IMR-90 (cell line): Measurements from ENCODE around the gene TMEM97. TPM values are rescaled to one million over a fixed set of nuclear protein-coding genes. Genes with fewer than 3 reads are reported as not detected.

Experiments used
- ATAC-seq: fragments of 200-7000 bp; cut with Tn5 transposase; 2 replicates; pipeline ENCODE4 v1.9.1; 2020; ENCODE audit warnings: low read depth, mild to moderate bottlenecking, moderate library complexity
- BruUV-seq: library from RNA; stranded (reverse); fragments of 400-500 nt; replicated peaks from 2 replicates; lab custom pipeline; 2021; lab: Mats Ljungman, UMichigan
- CTCF ChIA-PET: fragments of 300-600 bp; formaldehyde crosslinking; extraction: SDS; loops from one replicate; lab custom pipeline; 2021; ENCODE audit warnings: antibody characterized with exemption; lab: Yijun Ruan, JAX
- POLR2A ChIA-PET: fragments of 300-600 bp; sonication (Branson Sonifier 250); formaldehyde crosslinking; loops from one replicate; lab custom pipeline; 2022; ENCODE audit warnings: antibody characterized with exemption; ENCODE audit not compliant: unreplicated experiment; lab: Charles Lee
- DNase-seq: peaks from one replicate; pipeline ENCODE4 v3.0.0; 2013
- H2AFZ ChIP-seq: replicated peaks from 2 replicates; pipeline ENCODE3; 2013; ENCODE audit warnings: low read length, mild to moderate bottlenecking; ENCODE audit not compliant: poor library complexity
- H2AK5ac ChIP-seq: 2 replicates; pipeline ENCODE4 v1.6.1; 2013; ENCODE audit warnings: low read depth, low read length, inconsistent platforms
- H2AK9ac ChIP-seq: replicated peaks from 2 replicates; pipeline ENCODE3; 2013; ENCODE audit warnings: mild to moderate bottlenecking, low read depth, low read length, moderate library complexity; ENCODE audit not compliant: poor library complexity
- H2BK120ac ChIP-seq: 2 replicates; pipeline ENCODE4 v1.6.1; 2013; ENCODE audit warnings: low read depth, low read length, inconsistent platforms
- H2BK15ac ChIP-seq: 3 replicates; pipeline ENCODE4 v1.6.1; 2013; ENCODE audit warnings: low read depth, low read length, inconsistent platforms
- H2BK20ac ChIP-seq: 2 replicates; pipeline ENCODE4 v1.6.1; 2013; ENCODE audit warnings: low read depth, mild to moderate bottlenecking, inconsistent platforms, low read length, moderate library complexity
- H2BK5ac ChIP-seq: 2 replicates; pipeline ENCODE4 v1.6.1; 2013; ENCODE audit warnings: mild to moderate bottlenecking, low read depth, low read length, inconsistent platforms; ENCODE audit not compliant: poor library complexity, severe bottlenecking
- H3K14ac ChIP-seq: replicated peaks from 2 replicates; pipeline ENCODE4 v1.6.1; 2013; ENCODE audit warnings: low read depth, low read length, inconsistent platforms
- H3K18ac ChIP-seq: 2 replicates; pipeline ENCODE4 v1.6.1; 2013; ENCODE audit warnings: low read depth, low read length, control low read depth
- H3K23ac ChIP-seq: 2 replicates; pipeline ENCODE4 v1.6.1; 2013; ENCODE audit warnings: low read depth, low read length, inconsistent platforms
- H3K27ac ChIP-seq: 2 replicates; pipeline ENCODE4 v1.5.1; 2013; ENCODE audit warnings: mild to moderate bottlenecking, control low read depth, low read length; ENCODE audit not compliant: insufficient read depth
- H3K27me3 ChIP-seq: 2 replicates; pipeline ENCODE4 v1.6.1; 2013; ENCODE audit warnings: low read length; ENCODE audit not compliant: control insufficient read depth, insufficient read depth
- H3K36me3 ChIP-seq: 2 replicates; pipeline ENCODE4 v1.6.1; 2013; ENCODE audit warnings: low read length, mixed read lengths; ENCODE audit not compliant: control insufficient read depth, insufficient read depth
- H3K4ac ChIP-seq: 2 replicates; pipeline ENCODE4 v1.6.1; 2013; ENCODE audit warnings: low read depth, low read length, inconsistent platforms
- H3K4me1 ChIP-seq: 2 replicates; pipeline ENCODE4 v1.6.1; 2013; ENCODE audit warnings: low read length, mixed read lengths; ENCODE audit not compliant: control insufficient read depth, insufficient read depth
- H3K4me2 ChIP-seq: 2 replicates; pipeline ENCODE4 v1.6.1; 2013; ENCODE audit warnings: low read depth, mild to moderate bottlenecking, control low read depth, low read length, moderate library complexity
- H3K4me3 ChIP-seq: 2 replicates; pipeline ENCODE4 v1.5.1; 2013; ENCODE audit warnings: low read depth, mild to moderate bottlenecking, control low read depth, low read length, moderate library complexity; ENCODE audit not compliant: insufficient read depth
- H3K56ac ChIP-seq: 2 replicates; pipeline ENCODE4 v1.6.1; 2013; ENCODE audit warnings: low read length, inconsistent platforms; ENCODE audit not compliant: insufficient read depth; ENCODE audit errors: extremely low read depth
- H3K79me1 ChIP-seq, 2 experiments: 2 replicates each; pipeline ENCODE4 v1.6.1; 2013; ENCODE audit warnings: low read length in 2 of 2, inconsistent platforms in 1 of 2, low read depth in 1 of 2
- H3K9ac ChIP-seq: 2 replicates; pipeline ENCODE4 v1.6.1; 2013; ENCODE audit warnings: low read depth, low read length, control low read depth
- H3K9me1 ChIP-seq: 2 replicates; pipeline ENCODE4 v1.6.1; 2013; ENCODE audit warnings: low read length, inconsistent platforms; ENCODE audit not compliant: insufficient read depth
- H3K9me3 ChIP-seq: 2 replicates; pipeline ENCODE4 v1.6.1; 2013; ENCODE audit warnings: low read length; ENCODE audit not compliant: control insufficient read depth, insufficient read depth
- H4K20me1 ChIP-seq: 2 replicates; pipeline ENCODE4 v1.6.1; 2013; ENCODE audit warnings: low read length, inconsistent platforms; ENCODE audit not compliant: insufficient read depth
- H4K5ac ChIP-seq: 2 replicates; pipeline ENCODE4 v1.6.1; 2013; ENCODE audit warnings: mild to moderate bottlenecking, low read depth, low read length, control low read depth
- H4K8ac ChIP-seq, 2 experiments: 2 replicates each; pipeline ENCODE4 v1.6.1; 2013; ENCODE audit warnings: low read depth in 2 of 2, low read length in 2 of 2, control low read depth in 1 of 2, inconsistent platforms in 1 of 2
- H4K91ac ChIP-seq: 2 replicates; pipeline ENCODE4 v1.6.1; 2013; ENCODE audit warnings: low read depth, low read length, inconsistent platforms; ENCODE audit not compliant: insufficient read depth
- BHLHE40 ChIP-seq: fragments of 150-350 bp; IDR thresholded peaks from 2 replicates; pipeline ENCODE4 v1.6.1; 2016; ENCODE audit warnings: mild to moderate bottlenecking, low read depth, low read length
- CEBPB ChIP-seq: IDR thresholded peaks from 2 replicates; pipeline ENCODE4 v1.6.1; 2012; ENCODE audit warnings: low read depth, low read length, improper control_type of control experiment
- CTCF ChIP-seq: conservative IDR thresholded peaks from 2 replicates; pipeline ENCODE4 v1.5.1; 2012; ENCODE audit warnings: mild to moderate bottlenecking, low read depth, low read length, improper control_type of control experiment
- MAFK ChIP-seq: IDR thresholded peaks from 2 replicates; pipeline ENCODE4 v1.6.1; 2012; ENCODE audit warnings: low read depth, low read length, improper control_type of control experiment
- MAZ ChIP-seq: IDR thresholded peaks from 2 replicates; pipeline ENCODE4 v1.6.1; 2012; ENCODE audit warnings: low read depth, mild to moderate bottlenecking, low read length, improper control_type of control experiment, moderate library complexity, borderline replicate concordance
- MXI1 ChIP-seq: IDR thresholded peaks from 2 replicates; pipeline ENCODE4 v1.6.1; 2012; ENCODE audit warnings: low read depth, mild to moderate bottlenecking, low read length, moderate library complexity, borderline replicate concordance
- POLR2A ChIP-seq: IDR thresholded peaks from 2 replicates; pipeline ENCODE4 v1.6.1; 2012; ENCODE audit warnings: mild to moderate bottlenecking, low read depth, low read length
- RAD21 ChIP-seq: IDR thresholded peaks from 2 replicates; pipeline ENCODE4 v1.6.1; 2012; ENCODE audit warnings: low read length, improper control_type of control experiment
- RCOR1 ChIP-seq: IDR thresholded peaks from 2 replicates; pipeline ENCODE4 v1.6.1; 2012; ENCODE audit warnings: mild to moderate bottlenecking, low read length, improper control_type of control experiment; ENCODE audit not compliant: insufficient replicate concordance
- RFX5 ChIP-seq: IDR thresholded peaks from 2 replicates; pipeline ENCODE4 v1.8.0; 2012; ENCODE audit warnings: low read depth, mild to moderate bottlenecking, low read length, moderate library complexity
- SMC3 ChIP-seq: fragments of 150-350 bp; IDR thresholded peaks from 2 replicates; pipeline ENCODE4 v1.6.1; 2016; ENCODE audit warnings: low read depth, mild to moderate bottlenecking, antibody characterized with exemption, low read length, moderate library complexity
- WGBS, 2 experiments: methylation state at CpG; one replicate each; pipeline versions ENCODE4 v1.1.5 to v1.1.7; 2013; ENCODE audit warnings: missing lambda C conversion rate in 2 of 2; ENCODE audit not compliant: insufficient read length in 1 of 2; ENCODE audit errors: extremely low coverage in 2 of 2; 5-methylcytosine and 5-hydroxymethylcytosine counted together
- dilution Hi-C: fragments of 300-500 bp; cut with HindIII; formaldehyde crosslinking; loops from one replicate; pipeline ENCODE4 v1.14.3; 2018; ENCODE audit warnings: low sequenced_read_pairs; ENCODE audit not compliant: unreplicated experiment
- in situ Hi-C: fragments of 300-500 bp; cut with MboI; formaldehyde crosslinking; loops from 3 replicates; pipeline ENCODE4 v1.14.3; 2019; ENCODE audit warnings: low sequenced_read_pairs, inconsistent platforms, mixed read lengths
- intact Hi-C: fragments of 100-400 bp; cut with micrococcal nuclease; formaldehyde crosslinking; loops from 2 replicates; pipeline ENCODE4 v1.10.0; 2022
- polyA plus RNA-seq, 3 experiments: library from polyadenylated mRNA; depleted of rRNA; stranded (reverse); fragments of >200 nt; gene quantifications; 2 replicates each; pipeline ENCODE4 v1.2.3, GENCODE V29; 2012; ENCODE audit warnings: low replicate concordance in 1 of 3
- total RNA-seq: library from RNA; depleted of rRNA; stranded (reverse); fragments of >200 nt; gene quantifications from 2 replicates; pipeline ENCODE4 v1.2.3, GENCODE V29; 2012
- TF ChIP-seq, protein P1 (sequence below): fragments of 150-350 bp; IDR thresholded peaks from 2 replicates; pipeline ENCODE4 v1.6.1; 2017; ENCODE audit warnings: mild to moderate bottlenecking, antibody characterized with exemption, low read length, low read depth
- TF ChIP-seq, protein P2 (sequence below): fragments of 150-350 bp; IDR thresholded peaks from 2 replicates; pipeline ENCODE4 v1.6.1; 2016; ENCODE audit warnings: low read depth, mild to moderate bottlenecking, low read length, moderate library complexity, borderline replicate concordance

Gene TMEM97
- total and polyA plus RNA-seq, 2 of the 4 experiments (the other 2 are of a cell fraction): 12.3 to 21.3 TPM

GRCh38 chr17:28370035-28370743, 51.2 kb downstream of the TMEM97 start, which contains the start of gene VTN:
TSS of gene VTN (minus strand) at chr17:28370307. CDS start at chr17:28370203, 104 bp downstream.
- Histone ChIP-seq H3K27ac (peak within 1 kb of the TSS; percentile 93), H3K56ac (peak within 1 kb of the TSS; percentile 52; the same call in 1 of the 2 replicates), H4K20me1 (peaks cover 28% of the 10 kb centered on the region), H3K27me3 (no peaks in the 10 kb centered on the region), H3K4me1 (peaks cover 14% of the 10 kb centered on the region; the same call in 1 of the 2 replicates), H2BK20ac (peak within 1 kb of the TSS; percentile 73), H2AK9ac (peak within 1 kb of the TSS; percentile 93), H2AK5ac (peak within 1 kb of the TSS; percentile 86), H3K14ac (peak within 1 kb of the TSS; percentile 91), H3K4me2 (peak within 1 kb of the TSS; percentile 70), H3K18ac (peak within 1 kb of the TSS; percentile 51; the same call in 1 of the 2 replicates), H2BK15ac (peak within 1 kb of the TSS; percentile 23; the same call in 2 of the 3 replicates), H3K9me3 (no peaks in the 10 kb centered on the region), H2AFZ (peak within 1 kb of the TSS; percentile 91), H2BK5ac (peak within 1 kb of the TSS; percentile 51), H3K9ac (peak within 1 kb of the TSS; percentile 47; the same call in 1 of the 2 replicates), H3K23ac (peak within 1 kb of the TSS; percentile 53), H2BK120ac (peak within 1 kb of the TSS; percentile 62), H3K4me3 (peak within 1 kb of the TSS; percentile 1; the same call in 1 of the 2 replicates), H4K8ac (peak within 1 kb of the TSS; percentile 29 to 97), H3K36me3 (no peaks in the 10 kb centered on the region), H3K79me1 (peaks cover 5 to 27% of the 10 kb centered on the region in 2 experiments; a peak in 3 of 4 replicates), H3K9me1 (peaks cover 35% of the 10 kb centered on the region), H4K5ac (peak within 1 kb of the TSS; percentile 40), H4K91ac (peak within 1 kb of the TSS; percentile 79), H3K4ac (peak within 1 kb of the TSS; percentile 92)
- ATAC-seq (peak; percentile 33), DNase-seq (peak; percentile 45)
- no TSS peak for BruUV-seq
- ChIA-PET POLR2A (interaction anchor here (0.6 to 0.8 kb wide), 2 partner anchors 13 to 319 kb away, joined by 3 to 4 read pairs; partner anchors contain the start of gene POLDIP2), CTCF (interaction anchor here (1.3 kb wide), 1 partner anchor 13 kb away, joined by 6 read pairs; the partner anchor contains the start of gene POLDIP2)
- 20% methylated on average over 1 of the region's 8 CpGs; no CpG with 5 or more reads in 1 of the 2 experiments for WGBS, 2 experiments
- dilution Hi-C loops (no loop called here), in situ Hi-C loops (no loop called here), intact Hi-C loops (no loop called here)
- no peak for TF ChIP-seq SMC3
- TF ChIP-seq, protein P1, sequence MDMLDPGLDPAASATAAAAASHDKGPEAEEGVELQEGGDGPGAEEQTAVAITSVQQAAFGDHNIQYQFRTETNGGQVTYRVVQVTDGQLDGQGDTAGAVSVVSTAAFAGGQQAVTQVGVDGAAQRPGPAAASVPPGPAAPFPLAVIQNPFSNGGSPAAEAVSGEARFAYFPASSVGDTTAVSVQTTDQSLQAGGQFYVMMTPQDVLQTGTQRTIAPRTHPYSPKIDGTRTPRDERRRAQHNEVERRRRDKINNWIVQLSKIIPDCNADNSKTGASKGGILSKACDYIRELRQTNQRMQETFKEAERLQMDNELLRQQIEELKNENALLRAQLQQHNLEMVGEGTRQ: no peak
- no peak for TF ChIP-seq MXI1
- TF ChIP-seq MAZ: peak; percentile 40; the same call in 1 of the 2 replicates
- TF ChIP-seq, protein P2, sequence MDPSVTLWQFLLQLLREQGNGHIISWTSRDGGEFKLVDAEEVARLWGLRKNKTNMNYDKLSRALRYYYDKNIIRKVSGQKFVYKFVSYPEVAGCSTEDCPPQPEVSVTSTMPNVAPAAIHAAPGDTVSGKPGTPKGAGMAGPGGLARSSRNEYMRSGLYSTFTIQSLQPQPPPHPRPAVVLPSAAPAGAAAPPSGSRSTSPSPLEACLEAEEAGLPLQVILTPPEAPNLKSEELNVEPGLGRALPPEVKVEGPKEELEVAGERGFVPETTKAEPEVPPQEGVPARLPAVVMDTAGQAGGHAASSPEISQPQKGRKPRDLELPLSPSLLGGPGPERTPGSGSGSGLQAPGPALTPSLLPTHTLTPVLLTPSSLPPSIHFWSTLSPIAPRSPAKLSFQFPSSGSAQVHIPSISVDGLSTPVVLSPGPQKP: no peak
- TF ChIP-seq BHLHE40: no peak
- TF ChIP-seq RAD21: no peak
- no peak for TF ChIP-seq RFX5
- TF ChIP-seq CEBPB: peak; percentile 74
- TF ChIP-seq CTCF: no peak
- no peak for TF ChIP-seq POLR2A
- TF ChIP-seq MAFK: no peak
- TF ChIP-seq RCOR1: no peak
